ENCODE results near the gene PALM2AKAP2.

Gene PALM2AKAP2

DNA sequence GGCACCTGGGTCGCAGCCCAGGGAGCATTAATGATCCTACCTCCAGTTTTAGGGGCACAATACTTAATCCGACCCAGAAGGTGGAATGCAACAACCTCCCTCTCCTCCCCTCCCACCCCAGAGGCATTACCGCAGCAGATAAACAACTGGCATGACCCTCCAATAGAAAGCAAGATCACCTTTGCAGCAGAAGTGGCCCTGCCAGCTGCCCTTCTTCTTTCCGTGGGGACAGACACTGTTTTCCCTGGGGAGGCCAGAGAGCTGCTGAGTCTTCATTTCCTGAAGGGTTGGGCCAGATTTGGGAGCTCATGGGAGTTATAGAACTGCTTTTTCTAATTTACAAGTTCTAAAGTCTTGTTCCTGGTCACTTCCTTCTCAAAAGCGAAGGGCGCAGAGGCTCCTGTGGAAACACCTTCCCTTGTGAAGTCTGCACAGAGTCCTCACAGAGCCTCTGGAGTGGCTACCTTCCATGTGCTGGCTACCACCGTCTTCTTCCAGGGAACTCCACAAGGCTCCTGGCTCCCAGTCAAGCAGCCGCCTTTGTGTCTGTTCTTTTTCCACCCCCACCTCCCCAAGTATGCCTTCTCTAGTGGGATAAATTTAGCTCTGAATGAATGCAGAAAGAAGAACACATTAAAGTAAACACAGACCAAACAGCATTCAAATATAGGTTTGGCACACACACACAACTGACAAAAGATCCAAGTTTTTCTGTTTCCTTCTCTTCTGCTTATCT, 8.0 kb upstream of the PALM2AKAP2 start:
- no peak for DNase-seq (ENCODE audit: low spot score)

DNA sequence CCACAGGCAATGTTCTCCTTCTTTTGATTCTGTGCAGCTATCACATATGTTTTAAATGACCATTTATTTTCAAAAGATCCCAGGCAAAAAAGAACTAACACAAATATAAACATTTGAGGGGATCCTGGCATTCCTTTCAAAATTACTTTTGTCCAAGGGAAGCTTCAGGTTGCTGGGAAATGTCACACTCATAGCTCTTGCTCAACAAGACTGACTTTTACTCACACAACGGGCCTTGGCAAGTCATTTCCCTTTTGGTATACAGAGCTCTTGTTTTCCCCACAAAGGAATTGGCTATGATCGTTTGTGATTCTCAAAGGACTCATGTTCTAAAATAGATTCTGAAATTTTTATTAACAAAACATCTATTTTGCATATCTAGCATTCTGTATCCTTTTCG, 4.5 kb upstream of the PALM2AKAP2 start:
- no peak for DNase-seq (ENCODE audit: low spot score)

- no peak for DNase-seq (ENCODE audit: low spot score)
Observed at GRCh38 chr9:109776391-109776790, 3.6 kb upstream of the PALM2AKAP2 start.

DNA sequence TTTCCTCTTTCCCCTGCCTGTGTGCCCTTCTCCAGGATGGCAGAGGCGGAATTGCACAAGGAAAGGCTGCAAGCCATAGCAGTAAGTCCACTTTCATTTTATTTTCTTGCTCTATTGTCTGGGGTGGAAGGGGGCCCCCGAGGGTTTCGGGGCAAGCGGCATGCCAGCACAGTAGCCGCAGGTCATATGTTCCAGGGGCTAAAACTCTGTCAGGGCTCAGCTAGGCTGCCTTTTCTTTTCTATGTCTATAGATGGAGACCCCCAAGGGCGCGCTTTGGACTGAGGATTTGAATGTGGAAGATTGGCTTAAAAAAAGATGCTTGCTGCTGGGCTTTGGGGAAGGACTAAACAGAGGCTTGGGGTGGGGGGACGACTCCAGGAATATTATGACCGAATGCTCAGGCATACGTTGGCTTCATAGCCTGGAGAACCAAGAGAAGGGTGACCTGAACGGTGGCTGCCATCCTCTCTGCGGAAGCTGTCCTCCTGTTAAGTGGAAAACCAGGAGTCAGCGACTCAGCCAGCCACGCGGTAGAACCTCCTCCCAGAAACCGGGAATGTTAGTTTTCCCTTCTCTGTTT, 545 bp downstream of the PALM2AKAP2 start:
- no peak for DNase-seq (ENCODE audit: low spot score)

DNA sequence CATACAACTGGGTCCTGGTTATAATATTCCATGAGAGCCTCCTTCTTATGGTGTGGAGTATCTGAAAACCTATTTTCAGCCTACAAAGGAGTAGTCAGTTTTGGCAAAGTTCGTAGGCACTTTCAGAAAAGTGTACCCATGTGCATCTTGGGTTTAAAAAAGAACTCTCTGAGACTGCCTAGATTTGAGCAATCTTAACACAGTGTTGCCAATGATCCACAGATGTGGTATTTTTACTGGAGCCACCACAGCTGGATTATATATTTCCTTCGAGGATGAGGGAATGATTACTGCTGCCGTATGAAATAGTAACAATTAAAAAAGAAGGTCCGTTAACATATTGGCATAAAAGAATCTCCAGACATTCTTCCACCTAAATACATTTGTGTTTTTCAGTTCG, 1.1 kb downstream of the PALM2AKAP2 start:
- no peak for DNase-seq (ENCODE audit: low spot score)

DNA sequence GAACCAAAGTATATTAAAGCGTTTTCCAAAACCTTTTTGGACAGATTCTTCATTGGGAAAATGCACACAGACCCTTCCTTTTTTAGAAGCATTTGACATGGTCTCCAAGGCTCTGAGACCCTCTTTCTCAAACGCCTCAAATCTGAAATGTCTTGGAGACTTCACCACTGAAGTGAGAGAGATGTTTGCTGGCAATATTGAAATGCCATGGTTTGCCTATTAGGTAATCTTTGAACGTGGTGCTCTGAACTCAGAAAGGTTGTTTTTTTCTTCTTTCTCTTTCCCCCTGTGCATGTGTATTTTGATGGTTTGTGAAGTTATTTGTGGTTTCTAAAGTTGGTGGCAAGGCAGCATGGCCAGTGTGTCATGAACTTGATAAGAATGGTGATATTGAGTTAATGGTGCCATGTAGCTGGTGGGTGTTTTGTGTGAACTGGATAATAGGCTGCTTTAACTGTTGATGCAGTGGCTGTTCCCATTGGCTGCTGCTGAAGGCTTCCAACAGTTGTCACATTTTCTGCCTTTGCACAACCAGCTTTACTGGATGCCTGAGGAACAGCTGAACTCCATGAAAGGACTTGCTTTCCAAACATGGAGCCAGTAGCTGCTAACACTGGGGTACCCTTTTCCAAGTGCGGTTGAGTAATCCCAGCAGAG, 1.7 kb downstream of the PALM2AKAP2 start:
- no peak for DNase-seq (ENCODE audit: low spot score)

DNA sequence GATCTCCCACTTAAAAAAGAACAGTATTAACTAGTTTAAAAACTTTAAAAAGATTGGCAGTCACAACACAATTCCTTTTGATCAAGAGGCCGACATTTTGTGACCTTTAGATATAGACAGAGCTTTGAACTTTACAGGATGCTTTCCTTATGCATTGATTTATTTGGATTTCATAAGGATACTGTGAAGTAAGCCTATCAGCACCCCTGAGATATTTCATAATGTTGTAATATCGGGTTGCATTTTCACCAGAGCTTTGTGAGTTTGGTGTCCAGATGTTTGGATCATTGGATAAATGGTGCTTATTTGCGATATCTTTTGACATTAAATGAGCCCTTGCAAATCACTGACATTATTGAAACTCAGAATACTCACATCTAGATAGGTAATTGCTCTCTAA, 7.7 kb downstream of the PALM2AKAP2 start:
- DNase-seq (ENCODE audit: low spot score): no peak

GRCh38 chr9:109789556-109789955, 9.6 kb downstream of the PALM2AKAP2 start:
- no peak for DNase-seq (ENCODE audit: low spot score)

GRCh38 chr9:109789971-109790370, 10.0 kb downstream of the PALM2AKAP2 start:
- DNase-seq (ENCODE audit: low spot score): no peak

- no peak for DNase-seq (ENCODE audit: low spot score)
Observed at GRCh38 chr9:109791003-109791677, 11.1 kb downstream of the PALM2AKAP2 start.

GRCh38 chr9:109791747-109792146, 11.7 kb downstream of the PALM2AKAP2 start:
- DNase-seq (ENCODE audit: low spot score): no peak

GRCh38 chr9:109792951-109793546, 13.1 kb downstream of the PALM2AKAP2 start:
- DNase-seq (ENCODE audit: low spot score): no peak

DNA sequence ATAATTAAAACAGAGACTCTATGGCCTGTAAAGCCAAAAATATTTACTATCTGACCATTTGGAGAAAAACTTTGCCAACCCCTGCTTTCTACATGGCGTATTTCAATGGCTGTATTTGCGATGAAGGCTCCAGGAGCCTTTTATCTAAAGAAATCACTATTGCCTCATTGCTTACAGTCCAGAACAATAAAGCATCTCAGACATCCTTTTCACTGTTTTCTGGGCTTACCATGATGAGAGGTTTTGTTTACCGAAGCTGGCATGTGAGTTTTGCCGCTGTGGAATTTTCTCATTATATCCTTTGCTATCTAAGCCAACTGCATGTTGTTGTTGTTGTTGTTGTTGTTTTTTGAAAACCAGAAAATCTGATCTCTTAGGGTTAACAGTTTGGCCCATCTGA, 13.9 kb downstream of the PALM2AKAP2 start:
- DNase-seq (ENCODE audit: low spot score): no peak

GRCh38 chr9:109794361-109795012, 14.5 kb downstream of the PALM2AKAP2 start:
- no peak for DNase-seq (ENCODE audit: low spot score)

DNA sequence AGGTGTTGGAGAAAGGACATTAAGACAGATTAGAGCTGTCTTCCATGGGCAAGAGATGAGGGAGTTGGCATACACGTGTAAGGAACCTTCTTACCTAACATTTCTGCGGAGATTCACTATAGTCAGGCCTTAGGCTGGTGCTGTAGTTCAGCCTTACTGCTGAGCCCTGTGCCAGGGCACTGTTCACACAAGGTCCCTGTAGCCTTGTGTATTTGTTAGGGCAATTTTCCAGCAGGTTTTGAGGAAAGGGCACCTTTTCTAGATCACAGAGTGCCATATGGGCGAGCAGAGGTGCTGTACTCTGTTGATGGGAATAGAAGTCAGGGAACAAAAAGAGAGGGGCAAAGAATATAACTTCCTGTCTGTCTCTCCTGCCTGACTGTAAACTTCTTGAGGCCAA, 15.6 kb downstream of the PALM2AKAP2 start:
- no peak for DNase-seq (ENCODE audit: low spot score)

DNA sequence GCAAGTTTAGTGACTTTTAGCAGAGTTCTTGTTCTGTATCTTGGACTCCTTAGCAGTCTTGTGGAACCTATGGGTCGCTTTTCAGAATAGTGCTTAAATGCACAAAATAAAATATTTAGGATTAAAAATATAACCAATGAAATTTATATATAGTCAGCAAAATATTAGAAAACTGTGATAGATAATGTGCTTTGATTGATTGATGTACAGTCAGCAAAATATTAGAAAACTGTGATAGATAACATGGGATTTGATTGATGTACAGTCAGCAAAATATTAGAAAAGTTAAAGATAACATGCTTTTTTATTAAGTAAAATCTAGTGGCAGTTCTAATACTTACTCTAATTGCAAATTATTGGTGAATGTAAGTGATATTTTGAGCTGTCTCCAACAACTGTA, 16.1 kb downstream of the PALM2AKAP2 start:
- DNase-seq (ENCODE audit: low spot score): no peak

DNA sequence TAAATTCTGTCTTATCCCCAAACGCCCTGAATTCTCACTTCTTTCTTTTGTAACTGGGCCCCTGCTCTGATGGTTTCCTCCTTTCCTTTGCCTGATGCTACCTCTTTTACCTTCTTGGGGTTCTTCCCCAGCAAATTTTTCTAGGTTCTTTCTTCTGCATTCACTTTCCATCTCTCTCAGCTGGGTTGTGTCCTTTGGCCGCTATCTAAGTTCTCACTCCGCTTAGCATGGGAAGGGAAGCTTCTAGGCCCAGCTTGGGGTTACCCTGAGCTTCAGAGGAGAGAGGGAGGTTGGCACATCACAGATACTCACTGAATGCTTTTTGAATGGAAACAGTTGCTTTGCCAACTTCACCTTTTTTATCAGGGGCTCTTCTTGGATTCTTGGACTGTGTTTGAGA, 17.0 kb downstream of the PALM2AKAP2 start:
- no peak for DNase-seq (ENCODE audit: low spot score)

DNA sequence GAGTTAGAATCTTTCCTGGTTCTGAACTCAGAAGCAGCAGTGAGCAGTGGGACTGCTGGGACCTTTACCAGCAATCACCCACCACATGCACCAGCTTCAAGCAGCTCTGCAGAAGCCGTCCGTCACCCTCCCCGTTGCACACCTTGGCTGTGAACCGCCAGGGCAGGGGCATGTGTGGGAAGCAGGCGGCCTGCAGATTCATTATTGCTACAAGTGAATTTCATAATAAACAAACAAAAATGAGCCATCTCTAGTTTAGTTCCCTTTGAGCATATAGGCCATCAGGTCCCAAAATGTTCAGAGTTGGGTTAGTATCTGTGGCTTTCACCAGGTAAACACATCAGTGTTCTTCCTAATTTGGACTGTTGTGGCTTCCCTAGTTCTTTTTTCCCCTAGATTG, 17.5 kb downstream of the PALM2AKAP2 start:
- no peak for DNase-seq (ENCODE audit: low spot score)

- DNase-seq (ENCODE audit: low spot score): no peak
Observed at GRCh38 chr9:109799141-109799540, 19.1 kb downstream of the PALM2AKAP2 start.

- no peak for DNase-seq (ENCODE audit: low spot score)
Observed at GRCh38 chr9:109799792-109800191, 19.8 kb downstream of the PALM2AKAP2 start.

DNA sequence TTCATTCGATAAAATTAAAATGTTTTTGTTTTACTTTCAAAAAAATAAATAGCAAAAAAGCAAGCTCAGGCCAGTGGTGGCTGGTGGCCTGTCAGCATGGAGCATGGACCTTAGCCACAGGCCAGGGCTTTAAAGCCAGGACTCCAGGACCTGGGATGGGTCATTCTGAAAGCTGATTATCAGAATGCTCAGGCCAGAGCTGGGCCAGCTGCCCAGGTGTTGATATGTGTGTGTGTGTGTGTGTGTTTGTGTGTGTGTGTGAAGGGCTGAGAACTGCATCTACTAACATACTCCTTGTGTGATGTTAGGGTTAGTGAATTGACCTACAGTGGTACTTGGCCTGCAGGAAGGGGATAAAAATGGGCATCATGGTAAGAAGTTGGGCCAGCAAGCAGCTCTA, 21.5 kb downstream of the PALM2AKAP2 start:
- no peak for DNase-seq (ENCODE audit: low spot score)

- no peak for DNase-seq (ENCODE audit: low spot score)
Observed at GRCh38 chr9:109802491-109802890, 22.5 kb downstream of the PALM2AKAP2 start.
